Stomach smooth muscle (tissue), 2 donors: Measurements from ENCODE around the gene ABTB2.

ENCODE experiments used
- H3K27ac ChIP-seq: one replicate; pipeline ENCODE4 v1.7.0; 2013; ENCODE audit warnings: mild to moderate bottlenecking, low read length, inconsistent platforms
- H3K27me3 ChIP-seq, 2 donors: one replicate each; pipeline ENCODE4 v1.7.0; 2013; ENCODE audit warnings: low read length in 2 of 2; ENCODE audit not compliant: insufficient read depth in 2 of 2, control insufficient read depth in 1 of 2
- H3K36me3 ChIP-seq, 2 donors: one replicate each; pipeline ENCODE4 v1.7.0; 2013; ENCODE audit warnings: low read length in 2 of 2; ENCODE audit not compliant: control insufficient read depth in 2 of 2, insufficient read depth in 2 of 2
- H3K4me1 ChIP-seq: one replicate; pipeline ENCODE4 v1.7.0; 2013; ENCODE audit warnings: low read length; ENCODE audit not compliant: control insufficient read depth, insufficient read depth
- H3K4me3 ChIP-seq, 2 donors: one replicate each; pipeline ENCODE4 v1.7.0; 2013; ENCODE audit warnings: low read length in 2 of 2
- H3K9ac ChIP-seq, 2 donors: one replicate each; pipeline ENCODE4 v1.7.0; 2013; ENCODE audit warnings: low read length in 2 of 2, mild to moderate bottlenecking in 1 of 2
- H3K9me3 ChIP-seq, 2 donors: one replicate each; pipeline ENCODE4 v1.7.0; 2013; ENCODE audit warnings: low read length in 2 of 2; ENCODE audit not compliant: control insufficient read depth in 2 of 2
- donor health status: healthy.
- donor health status: Pancreatic carcinoma.

Gene ABTB2

GRCh38 chr11:34316347-34317035, 41.3 kb downstream of the ABTB2 start:
- H3K4me3 ChIP-seq = no peak overlapping the region
- peak overlapping the region; percentile 18 for H3K27ac ChIP-seq
- no peaks in the 10 kb centered on the region for H3K36me3 ChIP-seq
- H3K27me3 ChIP-seq = no peaks in the 10 kb centered on the region
- H3K9ac ChIP-seq = no peak overlapping the region
- no peaks in the 10 kb centered on the region for H3K9me3 ChIP-seq
- peaks cover 21% of the 10 kb centered on the region for H3K4me1 ChIP-seq

GRCh38 chr11:34315394-34315793, 42.4 kb downstream of the ABTB2 start:
- Histone ChIP-seq H3K27ac (no peak overlapping the region), H3K4me3 (no peak overlapping the region), H3K36me3 (no peaks in the 10 kb centered on the region), H3K9me3 (no peaks in the 10 kb centered on the region), H3K4me1 (peaks cover 31% of the 10 kb centered on the region), H3K27me3 (no peaks in the 10 kb centered on the region), H3K9ac (no peak overlapping the region)

GRCh38 chr11:34314936-34315335, 42.9 kb downstream of the ABTB2 start:
- Histone ChIP-seq H3K4me3 (no peak overlapping the region), H3K4me1 (peaks cover 33% of the 10 kb centered on the region), H3K9me3 (no peaks in the 10 kb centered on the region)

GRCh38 chr11:34314176-34314575, 43.6 kb downstream of the ABTB2 start:
- H3K36me3 ChIP-seq = no peaks in the 10 kb centered on the region
- no peaks in the 10 kb centered on the region for H3K9me3 ChIP-seq
- H3K9ac ChIP-seq = no peak overlapping the region
- no peak overlapping the region for H3K27ac ChIP-seq
- H3K27me3 ChIP-seq = no peaks in the 10 kb centered on the region
- no peak overlapping the region for H3K4me3 ChIP-seq
- H3K4me1 ChIP-seq = peaks cover 33% of the 10 kb centered on the region

More at GRCh38 chr11:34314936-34315335, 42.9 kb downstream of the ABTB2 start:
- Histone ChIP-seq H3K27ac (no peak overlapping the region), H3K36me3 (no peaks in the 10 kb centered on the region), H3K27me3 (no peaks in the 10 kb centered on the region), H3K9ac (no peak overlapping the region)

- H3K36me3 ChIP-seq = no peaks in the 10 kb centered on the region
- H3K9me3 ChIP-seq = no peaks in the 10 kb centered on the region
- no peak overlapping the region for H3K4me3 ChIP-seq
- peaks cover 27% of the 10 kb centered on the region for H3K4me1 ChIP-seq
- no peak overlapping the region for H3K27ac ChIP-seq
- no peak overlapping the region for H3K9ac ChIP-seq
- H3K27me3 ChIP-seq = no peaks in the 10 kb centered on the region
These were observed 44.7 kb downstream of the ABTB2 start for GRCh38 chr11:34313099-34313517.

GRCh38 chr11:34311126-34311525, 46.7 kb downstream of the ABTB2 start:
- no peaks in the 10 kb centered on the region for H3K27me3 ChIP-seq
- no peak overlapping the region for H3K9ac ChIP-seq

GRCh38 chr11:34309965-34310364, 47.8 kb downstream of the ABTB2 start:
- Histone ChIP-seq H3K27ac (no peak overlapping the region), H3K4me3 (no peak overlapping the region), H3K36me3 (no peaks in the 10 kb centered on the region), H3K9me3 (no peaks in the 10 kb centered on the region), H3K4me1 (peaks cover 16% of the 10 kb centered on the region), H3K9ac (no peak overlapping the region), H3K27me3 (no peaks in the 10 kb centered on the region)

More at GRCh38 chr11:34311126-34311525, 46.7 kb downstream of the ABTB2 start:
- peak overlapping the region; percentile 41 for H3K27ac ChIP-seq
- no peaks in the 10 kb centered on the region for H3K9me3 ChIP-seq
- no peak overlapping the region for H3K4me3 ChIP-seq
- peaks cover 22% of the 10 kb centered on the region for H3K4me1 ChIP-seq
- no peaks in the 10 kb centered on the region for H3K36me3 ChIP-seq

- Histone ChIP-seq H3K27ac (no peak overlapping the region), H3K9ac (no peak overlapping the region), H3K36me3 (no peaks in the 10 kb centered on the region)
These were observed 48.8 kb downstream of the ABTB2 start for GRCh38 chr11:34308913-34309585.

GRCh38 chr11:34308049-34308912, 49.5 kb downstream of the ABTB2 start:
- Histone ChIP-seq H3K27ac (no peak overlapping the region), H3K9me3 (no peaks in the 10 kb centered on the region), H3K27me3 (no peaks in the 10 kb centered on the region), H3K36me3 (no peaks in the 10 kb centered on the region), H3K4me3 (no peak overlapping the region), H3K4me1 (peaks cover 18% of the 10 kb centered on the region), H3K9ac (no peak overlapping the region)

More at GRCh38 chr11:34308913-34309585, 48.8 kb downstream of the ABTB2 start:
- Histone ChIP-seq H3K4me3 (no peak overlapping the region), H3K27me3 (no peaks in the 10 kb centered on the region), H3K4me1 (peaks cover 18% of the 10 kb centered on the region), H3K9me3 (no peaks in the 10 kb centered on the region)

- no peak overlapping the region for H3K9ac ChIP-seq
- H3K4me1 ChIP-seq = peaks cover 12% of the 10 kb centered on the region
- H3K4me3 ChIP-seq = no peak overlapping the region
- H3K9me3 ChIP-seq = no peaks in the 10 kb centered on the region
- H3K27ac ChIP-seq = no peak overlapping the region
- no peaks in the 10 kb centered on the region for H3K27me3 ChIP-seq
- no peaks in the 10 kb centered on the region for H3K36me3 ChIP-seq
These were observed 52.0 kb downstream of the ABTB2 start for GRCh38 chr11:34305780-34306179.
